Kidney (tissue), 14 donors: Measurements from ENCODE around the gene COBL. TPM values are rescaled to one million over a fixed set of nuclear protein-coding genes. Genes with fewer than 3 reads are reported as not detected.

ENCODE experiments used
- DNase-seq, 5 donors: peaks; one replicate each; pipeline ENCODE4 v3.0.0-alpha.2; 2013 to 2020
- FAIRE-seq: peaks from 2 replicates; lab custom pipeline; 2012; peaks lifted over from hg19 to GRCh38; lab: Jason Lieb, UNC
- H3K27ac ChIP-seq, 2 donors: one replicate each; pipeline ENCODE4 v1.7.0; 2013; ENCODE audit warnings: low read depth in 2 of 2, low read length in 2 of 2, inconsistent platforms in 1 of 2
- H3K27me3 ChIP-seq: one replicate; pipeline ENCODE4 v1.7.1; 2013; ENCODE audit warnings: low read length, inconsistent platforms; ENCODE audit not compliant: control insufficient read depth, insufficient read depth
- H3K36me3 ChIP-seq, 3 donors: one replicate each; pipeline versions ENCODE4 v1.7.0 to v1.7.1; 2013; ENCODE audit warnings: low read length in 3 of 3, control low read depth in 1 of 3, inconsistent platforms in 1 of 3; ENCODE audit not compliant: insufficient read depth in 3 of 3, control insufficient read depth in 2 of 3
- H3K4me1 ChIP-seq, 3 donors: one replicate each; pipeline versions ENCODE4 v1.7.0 to v1.7.1; 2013; ENCODE audit warnings: low read length in 3 of 3, inconsistent platforms in 1 of 3, low read depth in 1 of 3; ENCODE audit not compliant: control insufficient read depth in 2 of 3, insufficient read depth in 2 of 3
- H3K4me3 ChIP-seq, 3 donors: one replicate each; pipeline versions ENCODE4 v1.7.0 to v1.8.1; 2013; ENCODE audit warnings: low read length in 3 of 3, control low read depth in 1 of 3, inconsistent platforms in 1 of 3
- H3K9ac ChIP-seq, 3 donors: one replicate each; pipeline versions ENCODE4 v1.7.0 to v1.7.1; 2013; ENCODE audit warnings: low read length in 3 of 3, control low read depth in 1 of 3, inconsistent platforms in 1 of 3
- H3K9me3 ChIP-seq, 3 donors: one replicate each; pipeline versions ENCODE4 v1.7.0 to v1.7.1; 2013; ENCODE audit warnings: low read length in 3 of 3, control low read depth in 1 of 3, inconsistent platforms in 1 of 3; ENCODE audit not compliant: control insufficient read depth in 2 of 3, insufficient read depth in 1 of 3
- intact Hi-C: fragments of 100-400 bp; cut with DNase I; formaldehyde crosslinking; loops from one replicate; pipeline ENCODE4 v1.11.1; 2022
- polyA plus RNA-seq: library from polyadenylated mRNA; stranded (reverse); fragments of 350-450 nt; fragmentation: Illumina TruSeq; extraction: RNeasy Lipid Tissue Mini Kit (QIAGEN cat#74804); gene quantifications from one replicate; pipeline ENCODE4 v1.2.3, GENCODE V29; 2014; ENCODE audit warnings: low read depth, low replicate concordance; ENCODE audit not compliant: insufficient read depth
- total RNA-seq: library from RNA; stranded (reverse); fragmentation: NEBNext Ultra II Directional; extraction: Animal tissue kit (Norgen Biotek cat#: 25700); gene quantifications from one replicate; pipeline ENCODE4 v1.2.1, GENCODE V29; 2021
- TF ChIP-seq, protein P1 (sequence below): IDR thresholded peaks from 3 replicates; pipeline ENCODE4 v1.5.1; 2012; ENCODE audit warnings: mild to moderate bottlenecking, moderate library complexity, borderline replicate concordance; ENCODE audit not compliant: insufficient read depth; ENCODE audit errors: extremely low read depth
- donor health status: control.
- donor health status: control.
- donor health status: control.
- donor health status: control.
- donor health status: control.
- donor health status: DM: yes; HTN: yes; CAD: no.
- donor health status: Normal renal cell carcinoma (clear cell type).

The COBL gene
- total and polyA plus RNA-seq, 2 donors from 2014 or later = 9.8 to 42.7 TPM

GRCh38 chr7:51142741-51143385 lies 173.7 kb downstream of the COBL start:
- Histone ChIP-seq H3K9ac (no peak overlapping the region), H3K4me1 (peaks cover 0 to 3% (median 0%) of the 10 kb centered on the region in 3 donors), H3K9me3 (no peaks in the 10 kb centered on the region), H3K27ac (no peak overlapping the region), H3K36me3 (no peaks in the 10 kb centered on the region), H3K27me3 (no peaks in the 10 kb centered on the region), H3K4me3 (no peak overlapping the region)
- FAIRE-seq (no peak), DNase-seq (no peak)
- intact Hi-C loops = loop anchor here (10.0 kb wide), 1 partner anchor 678 kb away; no protein-coding TSS in a partner anchor
- TF ChIP-seq, protein P1, sequence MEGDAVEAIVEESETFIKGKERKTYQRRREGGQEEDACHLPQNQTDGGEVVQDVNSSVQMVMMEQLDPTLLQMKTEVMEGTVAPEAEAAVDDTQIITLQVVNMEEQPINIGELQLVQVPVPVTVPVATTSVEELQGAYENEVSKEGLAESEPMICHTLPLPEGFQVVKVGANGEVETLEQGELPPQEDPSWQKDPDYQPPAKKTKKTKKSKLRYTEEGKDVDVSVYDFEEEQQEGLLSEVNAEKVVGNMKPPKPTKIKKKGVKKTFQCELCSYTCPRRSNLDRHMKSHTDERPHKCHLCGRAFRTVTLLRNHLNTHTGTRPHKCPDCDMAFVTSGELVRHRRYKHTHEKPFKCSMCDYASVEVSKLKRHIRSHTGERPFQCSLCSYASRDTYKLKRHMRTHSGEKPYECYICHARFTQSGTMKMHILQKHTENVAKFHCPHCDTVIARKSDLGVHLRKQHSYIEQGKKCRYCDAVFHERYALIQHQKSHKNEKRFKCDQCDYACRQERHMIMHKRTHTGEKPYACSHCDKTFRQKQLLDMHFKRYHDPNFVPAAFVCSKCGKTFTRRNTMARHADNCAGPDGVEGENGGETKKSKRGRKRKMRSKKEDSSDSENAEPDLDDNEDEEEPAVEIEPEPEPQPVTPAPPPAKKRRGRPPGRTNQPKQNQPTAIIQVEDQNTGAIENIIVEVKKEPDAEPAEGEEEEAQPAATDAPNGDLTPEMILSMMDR = no peak

DNA sequence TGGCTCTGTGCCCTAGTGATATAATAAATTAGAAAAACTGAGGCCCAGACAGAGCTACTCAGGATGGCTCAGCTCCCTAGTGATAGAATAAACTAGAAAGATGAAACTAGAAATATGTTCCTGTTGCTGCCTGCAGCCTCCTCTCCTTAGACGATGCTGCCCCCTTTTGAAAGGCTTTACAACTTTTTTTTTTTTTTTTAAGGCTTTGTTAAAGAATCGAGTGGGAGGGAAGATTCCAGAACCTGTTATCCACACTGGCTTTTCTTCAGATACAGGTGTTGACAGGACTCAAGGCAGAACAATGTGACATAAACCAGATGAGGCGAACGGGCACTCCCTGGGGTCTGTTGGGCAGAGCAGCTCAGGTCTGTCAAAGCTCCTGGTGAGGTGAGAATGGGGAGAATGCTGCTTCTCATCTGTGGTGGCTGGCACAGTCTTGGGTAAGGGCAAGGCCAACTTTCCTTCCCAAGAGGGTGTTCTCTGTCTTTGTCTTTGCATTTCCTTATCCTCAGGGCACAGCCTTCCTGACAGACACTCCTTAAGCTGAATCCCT lies 175.1 kb downstream of the COBL start:
- Histone ChIP-seq H3K4me1 (peaks cover 0 to 3% (median 0%) of the 10 kb centered on the region in 3 donors), H3K4me3 (no peak overlapping the region), H3K9ac (no peak overlapping the region), H3K9me3 (no peaks in the 10 kb centered on the region), H3K27me3 (no peaks in the 10 kb centered on the region), H3K27ac (peak overlapping the region; percentile 53 to 74), H3K36me3 (no peaks in the 10 kb centered on the region)
- DNase-seq = peak in 1 of 5 donors; percentile 58
- FAIRE-seq = no peak
- intact Hi-C loops = loop anchor here (10.0 kb wide), 1 partner anchor 677 kb away; no protein-coding TSS in a partner anchor
- TF ChIP-seq, protein P1 = peak; percentile 37

DNA sequence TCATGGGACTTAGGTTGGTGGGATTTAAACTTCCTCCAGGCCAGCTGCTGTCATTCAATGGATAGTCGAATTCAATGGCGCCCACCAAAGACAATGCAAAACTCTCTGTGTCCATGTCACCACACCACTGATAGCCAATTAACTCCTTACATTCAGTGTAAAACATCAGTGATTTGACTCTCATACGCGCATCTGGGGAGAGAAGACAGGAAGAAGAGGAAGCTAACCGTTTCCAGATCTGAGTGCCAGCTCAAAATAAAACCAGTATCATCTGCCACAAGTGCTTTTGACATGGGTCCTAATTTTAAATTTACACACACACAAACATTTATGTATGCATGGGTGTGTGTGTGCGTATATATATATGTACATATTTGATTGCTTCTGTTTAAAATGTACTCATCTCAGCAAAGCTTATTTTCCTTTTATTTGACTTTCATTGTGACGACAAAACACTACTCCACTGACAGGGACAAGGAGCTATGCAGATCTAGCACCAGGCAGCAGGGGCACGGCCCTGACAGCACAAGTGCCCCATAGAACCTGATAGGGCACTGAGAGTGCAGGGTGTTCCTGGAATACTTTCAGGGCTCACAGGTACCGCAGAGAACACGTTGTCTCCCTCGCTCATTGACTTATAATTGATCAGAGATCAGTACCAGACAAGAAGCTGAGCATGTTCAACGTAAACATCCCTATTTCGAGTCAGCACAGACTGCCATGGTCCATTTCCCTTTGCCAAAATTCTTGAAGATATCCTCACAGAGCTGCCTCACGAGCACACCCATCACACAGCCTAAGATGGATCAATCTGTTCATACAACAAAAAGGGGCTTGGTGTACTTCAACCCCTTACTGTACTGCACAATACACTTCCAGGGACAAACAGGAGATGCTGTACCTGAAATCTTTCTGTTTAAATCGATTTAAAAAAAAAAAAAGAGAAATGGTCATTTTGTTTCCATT lies 176.1 kb downstream of the COBL start:
- FAIRE-seq (no peak), DNase-seq (no peak)
- intact Hi-C loops = loop anchor here (10.0 kb wide), 1 partner anchor 676 kb away; no protein-coding TSS in a partner anchor
- peak overlapping the region in 1 of 2 donors; percentile 55 for H3K27ac ChIP-seq
- H3K9me3 ChIP-seq = no peaks in the 10 kb centered on the region
- H3K4me3 ChIP-seq = no peak overlapping the region
- peaks cover 0 to 3% (median 0%) of the 10 kb centered on the region in 3 donors for H3K4me1 ChIP-seq
- TF ChIP-seq, protein P1 = no peak
- no peak overlapping the region for H3K9ac ChIP-seq
- H3K27me3 ChIP-seq = no peaks in the 10 kb centered on the region
- H3K36me3 ChIP-seq = no peaks in the 10 kb centered on the region
